Central memory CD8-positive, alpha-beta T cell (primary cell): Measurements from ENCODE around the gene SLC6A7.

ENCODE experiments used
- ATAC-seq: fragments of 150-1000 bp; cut with Tn5 transposase; replicated peaks from 2 replicates; pipeline ENCODE4 v1.10.0; 2022; ENCODE audit warnings: mild to moderate bottlenecking, moderate FRiP score, moderate number of reproducible peaks; ENCODE audit not compliant: poor library complexity, severe bottlenecking; ENCODE audit errors: extremely low read depth
- DNase-seq, 2 donors: peaks; one replicate each; pipeline ENCODE4 v3.0.0; 2021; ENCODE audit warnings: low spot score in 2 of 2
- H3K27ac Mint-ChIP-seq: one replicate; pipeline ENCODE4 v1.8.0; 2022; ENCODE audit warnings: low read depth, mild to moderate bottlenecking, moderate library complexity, mixed read lengths
- H3K27me3 Mint-ChIP-seq: one replicate; pipeline ENCODE4 v1.8.0; 2022; ENCODE audit warnings: mixed read lengths
- H3K36me3 Mint-ChIP-seq: one replicate; pipeline ENCODE4 v1.8.0; 2022; ENCODE audit warnings: mild to moderate bottlenecking, moderate library complexity, mixed read lengths; ENCODE audit not compliant: insufficient read depth
- H3K4me1 Mint-ChIP-seq: one replicate; pipeline ENCODE4 v1.8.0; 2022; ENCODE audit warnings: mixed read lengths
- H3K4me3 Mint-ChIP-seq: one replicate; pipeline ENCODE4 v1.8.0; 2022; ENCODE audit warnings: mild to moderate bottlenecking, moderate library complexity, mixed read lengths
- H3K9me3 Mint-ChIP-seq: one replicate; pipeline ENCODE4 v1.8.0; 2022; ENCODE audit warnings: mixed read lengths

Gene SLC6A7

DNA sequence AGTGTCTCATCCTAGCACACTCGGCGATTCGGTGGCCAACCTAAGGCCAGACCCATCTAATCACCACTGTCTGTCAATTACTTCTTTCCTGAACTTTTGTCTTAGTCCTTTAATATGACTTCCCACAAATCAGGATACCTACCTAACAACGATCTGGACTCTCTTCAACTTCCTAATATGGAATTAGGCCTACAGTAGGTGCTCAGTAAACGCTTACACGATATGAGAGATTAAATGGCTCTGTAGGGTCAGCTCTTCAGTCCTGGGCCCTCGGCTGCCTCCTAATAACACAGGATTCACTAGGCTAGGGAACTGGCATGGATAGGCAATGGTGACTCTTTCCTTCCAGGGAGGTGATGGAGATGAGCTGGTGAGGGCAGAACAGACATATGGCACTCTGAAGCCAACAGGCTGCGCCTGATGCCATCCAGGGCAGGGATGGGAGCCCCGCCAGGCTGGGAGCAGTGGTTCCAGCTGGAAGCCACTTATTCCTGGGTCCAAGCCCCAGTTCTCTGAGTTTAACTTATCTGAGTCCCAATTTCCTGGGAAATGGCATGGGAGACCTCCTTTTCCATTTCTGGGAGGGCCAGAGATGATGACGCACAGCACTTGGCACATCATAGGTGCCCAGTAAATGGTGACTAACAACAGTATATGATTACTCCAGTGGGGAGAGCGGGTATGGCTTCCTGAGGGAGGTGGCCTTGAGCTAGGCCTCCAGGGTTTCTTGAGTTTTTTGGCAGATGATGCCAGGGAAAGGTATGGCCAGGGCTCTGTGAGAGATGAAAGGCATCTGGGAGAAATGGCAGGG is 41.5 kb upstream of the SLC6A7 start:
- peaks cover 8% of the 10 kb centered on the region for H3K27me3 Mint-ChIP-seq
- H3K36me3 Mint-ChIP-seq = peaks cover 3% of the 10 kb centered on the region
- no peak for ATAC-seq
- H3K4me1 Mint-ChIP-seq = no peaks in the 10 kb centered on the region
- no peak for DNase-seq
- no peak overlapping the region for H3K27ac Mint-ChIP-seq
- no peaks in the 10 kb centered on the region for H3K9me3 Mint-ChIP-seq
- no peak overlapping the region for H3K4me3 Mint-ChIP-seq

- no peaks in the 10 kb centered on the region for H3K4me1 Mint-ChIP-seq
- H3K36me3 Mint-ChIP-seq = peaks cover 3% of the 10 kb centered on the region
- no peak overlapping the region for H3K4me3 Mint-ChIP-seq
- H3K27ac Mint-ChIP-seq = no peak overlapping the region
- no peak for DNase-seq
- no peak for ATAC-seq
- H3K9me3 Mint-ChIP-seq = no peaks in the 10 kb centered on the region
- H3K27me3 Mint-ChIP-seq = no peaks in the 10 kb centered on the region
Observed at GRCh38 chr5:150149618-150150017, 40.2 kb upstream of the SLC6A7 start.

DNA sequence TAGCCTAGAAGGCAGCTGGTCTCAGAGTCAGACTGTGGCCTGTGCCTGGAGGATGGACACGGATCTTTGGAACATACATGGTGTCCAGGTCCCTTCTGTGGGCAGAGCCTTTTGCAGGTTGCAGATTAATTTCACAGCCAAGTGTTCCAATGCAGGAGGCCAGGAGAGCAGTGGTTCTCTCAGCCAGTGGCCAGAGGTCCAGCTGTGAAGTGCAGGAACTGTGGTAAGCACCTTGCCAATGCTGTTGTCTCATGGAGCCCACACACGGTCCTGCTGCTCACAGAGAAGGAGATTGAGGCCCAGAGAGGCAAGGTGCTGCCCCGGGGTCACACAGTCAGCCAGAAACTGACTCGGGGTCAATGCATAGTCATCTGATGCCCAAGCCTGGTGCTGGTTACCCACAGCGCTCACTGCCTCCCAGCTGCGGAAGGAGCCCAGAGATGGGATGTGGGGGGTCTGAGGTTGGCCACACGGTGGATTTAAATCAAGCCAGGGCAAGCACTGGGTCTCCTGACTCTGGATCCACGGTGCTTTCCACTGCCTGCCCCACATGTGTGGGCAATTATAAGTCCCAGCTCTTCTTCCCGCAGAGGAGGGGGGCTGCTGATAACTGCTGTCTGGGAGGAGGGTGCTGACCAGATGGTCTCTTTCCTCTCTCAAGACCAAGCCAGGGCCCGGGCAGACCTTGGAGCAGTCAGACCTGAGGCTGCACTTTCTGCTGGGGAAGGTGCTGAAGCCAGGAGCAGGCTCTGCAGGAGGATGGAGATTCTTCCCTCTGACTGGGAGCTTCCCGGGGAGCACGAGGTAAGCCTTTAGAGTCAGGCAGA is 37.0 kb upstream of the SLC6A7 start:
- Mint-ChIP-seq H3K4me3 (no peak overlapping the region), H3K27me3 (peaks cover 21% of the 10 kb centered on the region), H3K36me3 (peaks cover 3% of the 10 kb centered on the region), H3K9me3 (no peaks in the 10 kb centered on the region), H3K4me1 (peaks cover 14% of the 10 kb centered on the region), H3K27ac (no peak overlapping the region)
- DNase-seq = no peak
- ATAC-seq = no peak

- Mint-ChIP-seq H3K36me3 (peaks cover 3% of the 10 kb centered on the region), H3K27me3 (peaks cover 24% of the 10 kb centered on the region), H3K9me3 (no peaks in the 10 kb centered on the region), H3K27ac (no peak overlapping the region), H3K4me3 (no peak overlapping the region), H3K4me1 (peaks cover 14% of the 10 kb centered on the region)
- DNase-seq (no peak), ATAC-seq (no peak)
Observed at GRCh38 chr5:150153483-150153882, 36.4 kb upstream of the SLC6A7 start.

GRCh38 chr5:150153957-150154617 is 35.8 kb upstream of the SLC6A7 start:
- no peak for ATAC-seq
- Mint-ChIP-seq H3K27me3 (peaks cover 24% of the 10 kb centered on the region), H3K4me1 (peaks cover 14% of the 10 kb centered on the region), H3K9me3 (no peaks in the 10 kb centered on the region), H3K27ac (no peak overlapping the region), H3K36me3 (peaks cover 3% of the 10 kb centered on the region), H3K4me3 (no peak overlapping the region)
- no peak for DNase-seq

- no peak for ATAC-seq
Observed at GRCh38 chr5:150154618-150155128, 35.2 kb upstream of the SLC6A7 start.

GRCh38 chr5:150155258-150156026 is 34.4 kb upstream of the SLC6A7 start, which contains the start of gene PDGFRB:
PDGFRB (minus strand) TSS chr5:150155845; CDS start chr5:150137047, 18,798 bp downstream.
- peaks cover 24% of the 10 kb centered on the region for H3K27me3 Mint-ChIP-seq
- H3K4me1 Mint-ChIP-seq = peaks cover 14% of the 10 kb centered on the region
- no peaks in the 10 kb centered on the region for H3K9me3 Mint-ChIP-seq
- peak in 1 of 2 donors; percentile 28 for DNase-seq
- H3K4me3 Mint-ChIP-seq = peak within 1 kb of the TSS; percentile 86
- peak within 1 kb of the TSS; percentile 70 for H3K27ac Mint-ChIP-seq
- H3K36me3 Mint-ChIP-seq = peaks cover 1% of the 10 kb centered on the region
- ATAC-seq = peak; percentile 75

More at GRCh38 chr5:150154618-150155128, 35.2 kb upstream of the SLC6A7 start:
- no peak for DNase-seq
- peak overlapping the region; percentile 86 for H3K4me3 Mint-ChIP-seq
- H3K27ac Mint-ChIP-seq = no peak overlapping the region
- no peaks in the 10 kb centered on the region for H3K9me3 Mint-ChIP-seq
- H3K36me3 Mint-ChIP-seq = peaks cover 3% of the 10 kb centered on the region
- peaks cover 24% of the 10 kb centered on the region for H3K27me3 Mint-ChIP-seq
- peaks cover 14% of the 10 kb centered on the region for H3K4me1 Mint-ChIP-seq

DNA sequence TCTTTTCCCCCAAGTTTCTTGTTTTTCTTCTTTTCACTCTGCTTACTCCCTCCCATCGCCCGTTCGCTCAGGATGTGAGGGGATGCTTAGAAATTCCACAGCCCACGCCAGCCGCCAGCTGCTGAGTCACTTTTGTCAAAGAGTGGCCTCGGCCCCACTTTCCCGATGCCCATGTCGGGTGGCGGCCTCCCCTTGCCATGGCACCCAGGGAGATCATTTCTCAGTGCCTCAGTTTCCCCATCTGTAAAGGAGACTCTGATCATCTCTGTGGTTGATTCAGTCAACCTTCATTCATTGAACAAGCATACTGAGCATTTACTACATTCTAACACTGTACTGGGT is 33.9 kb upstream of the SLC6A7 start:
- DNase-seq (no peak), ATAC-seq (no peak)
- Mint-ChIP-seq H3K4me1 (peaks cover 14% of the 10 kb centered on the region), H3K27ac (peak overlapping the region; percentile 70), H3K27me3 (peaks cover 24% of the 10 kb centered on the region), H3K9me3 (no peaks in the 10 kb centered on the region), H3K36me3 (peaks cover 1% of the 10 kb centered on the region), H3K4me3 (peak overlapping the region; percentile 86)

DNA sequence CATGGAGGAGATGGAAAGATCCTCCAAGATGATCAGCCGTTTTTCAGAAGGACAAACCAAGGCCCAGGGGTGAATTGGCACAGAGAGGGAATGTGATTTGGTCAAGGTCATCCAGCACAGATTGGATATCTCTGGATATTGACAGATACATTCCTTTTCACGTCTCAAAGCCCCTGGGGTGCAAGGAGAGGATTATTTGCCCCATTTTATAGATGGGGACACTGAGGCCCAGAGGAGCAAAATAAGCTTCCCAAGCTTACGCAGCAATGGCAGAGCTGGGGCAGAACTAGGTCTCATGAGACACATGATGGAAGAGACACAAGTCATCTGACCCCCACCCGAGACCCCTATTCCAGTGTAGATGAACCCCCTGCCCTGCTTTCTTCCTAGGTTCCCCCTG is 33.3 kb upstream of the SLC6A7 start:
- Mint-ChIP-seq H3K27ac (peak overlapping the region; percentile 70), H3K9me3 (no peaks in the 10 kb centered on the region), H3K4me1 (peaks cover 16% of the 10 kb centered on the region), H3K27me3 (peaks cover 24% of the 10 kb centered on the region), H3K4me3 (peak overlapping the region; percentile 86), H3K36me3 (peaks cover 1% of the 10 kb centered on the region)
- DNase-seq (no peak), ATAC-seq (no peak)

- H3K4me1 Mint-ChIP-seq = peaks cover 18% of the 10 kb centered on the region
Observed at GRCh38 chr5:150157168-150157567, 32.7 kb upstream of the SLC6A7 start.

GRCh38 chr5:150158170-150158949 is 31.5 kb upstream of the SLC6A7 start:
- Mint-ChIP-seq H3K27ac (no peak overlapping the region), H3K36me3 (no peaks in the 10 kb centered on the region), H3K4me1 (peaks cover 18% of the 10 kb centered on the region), H3K4me3 (no peak overlapping the region), H3K9me3 (no peaks in the 10 kb centered on the region), H3K27me3 (peaks cover 24% of the 10 kb centered on the region)
- no peak for DNase-seq
- no peak for ATAC-seq

More at GRCh38 chr5:150157168-150157567, 32.7 kb upstream of the SLC6A7 start:
- DNase-seq (no peak), ATAC-seq (no peak)
- Mint-ChIP-seq H3K27ac (no peak overlapping the region), H3K9me3 (no peaks in the 10 kb centered on the region), H3K4me3 (peak overlapping the region; percentile 12), H3K27me3 (peaks cover 24% of the 10 kb centered on the region), H3K36me3 (no peaks in the 10 kb centered on the region)
